Measurements from ENCODE around the gene RNPEPL1.

The RNPEPL1 gene

DNA sequence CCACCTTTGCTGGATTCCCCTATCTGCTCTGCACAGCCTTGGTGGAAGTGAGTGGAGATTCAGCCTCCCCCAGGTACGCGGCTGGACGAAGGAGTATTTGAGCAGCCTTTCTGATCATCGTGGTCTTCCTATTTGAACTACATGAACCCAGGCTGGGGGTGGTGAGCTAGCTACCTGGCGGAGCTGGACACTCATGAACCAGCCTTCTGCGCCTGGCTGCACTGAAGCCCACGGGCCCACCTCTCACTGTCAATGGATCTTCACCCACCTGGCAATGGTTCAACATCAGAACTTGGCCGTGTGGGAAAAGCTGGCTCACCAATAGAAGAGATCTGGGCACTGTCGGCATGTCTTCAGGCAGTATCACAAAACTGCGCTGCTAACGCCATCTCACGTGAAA is 45.9 kb upstream of the RNPEPL1 start:
- TF ChIP-seq, protein P1, sequence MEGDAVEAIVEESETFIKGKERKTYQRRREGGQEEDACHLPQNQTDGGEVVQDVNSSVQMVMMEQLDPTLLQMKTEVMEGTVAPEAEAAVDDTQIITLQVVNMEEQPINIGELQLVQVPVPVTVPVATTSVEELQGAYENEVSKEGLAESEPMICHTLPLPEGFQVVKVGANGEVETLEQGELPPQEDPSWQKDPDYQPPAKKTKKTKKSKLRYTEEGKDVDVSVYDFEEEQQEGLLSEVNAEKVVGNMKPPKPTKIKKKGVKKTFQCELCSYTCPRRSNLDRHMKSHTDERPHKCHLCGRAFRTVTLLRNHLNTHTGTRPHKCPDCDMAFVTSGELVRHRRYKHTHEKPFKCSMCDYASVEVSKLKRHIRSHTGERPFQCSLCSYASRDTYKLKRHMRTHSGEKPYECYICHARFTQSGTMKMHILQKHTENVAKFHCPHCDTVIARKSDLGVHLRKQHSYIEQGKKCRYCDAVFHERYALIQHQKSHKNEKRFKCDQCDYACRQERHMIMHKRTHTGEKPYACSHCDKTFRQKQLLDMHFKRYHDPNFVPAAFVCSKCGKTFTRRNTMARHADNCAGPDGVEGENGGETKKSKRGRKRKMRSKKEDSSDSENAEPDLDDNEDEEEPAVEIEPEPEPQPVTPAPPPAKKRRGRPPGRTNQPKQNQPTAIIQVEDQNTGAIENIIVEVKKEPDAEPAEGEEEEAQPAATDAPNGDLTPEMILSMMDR (IDR thresholded peaks at IDR 0.05; ENCODE audit: low read depth, low read length, missing control alignments) = no peak
- no peak for DNase-seq (ENCODE audit: extremely low read depth, low read depth)
- H3K4me3 ChIP-seq (replicated peaks; ENCODE audit: low read depth, low read length) = no peak overlapping the region

DNA sequence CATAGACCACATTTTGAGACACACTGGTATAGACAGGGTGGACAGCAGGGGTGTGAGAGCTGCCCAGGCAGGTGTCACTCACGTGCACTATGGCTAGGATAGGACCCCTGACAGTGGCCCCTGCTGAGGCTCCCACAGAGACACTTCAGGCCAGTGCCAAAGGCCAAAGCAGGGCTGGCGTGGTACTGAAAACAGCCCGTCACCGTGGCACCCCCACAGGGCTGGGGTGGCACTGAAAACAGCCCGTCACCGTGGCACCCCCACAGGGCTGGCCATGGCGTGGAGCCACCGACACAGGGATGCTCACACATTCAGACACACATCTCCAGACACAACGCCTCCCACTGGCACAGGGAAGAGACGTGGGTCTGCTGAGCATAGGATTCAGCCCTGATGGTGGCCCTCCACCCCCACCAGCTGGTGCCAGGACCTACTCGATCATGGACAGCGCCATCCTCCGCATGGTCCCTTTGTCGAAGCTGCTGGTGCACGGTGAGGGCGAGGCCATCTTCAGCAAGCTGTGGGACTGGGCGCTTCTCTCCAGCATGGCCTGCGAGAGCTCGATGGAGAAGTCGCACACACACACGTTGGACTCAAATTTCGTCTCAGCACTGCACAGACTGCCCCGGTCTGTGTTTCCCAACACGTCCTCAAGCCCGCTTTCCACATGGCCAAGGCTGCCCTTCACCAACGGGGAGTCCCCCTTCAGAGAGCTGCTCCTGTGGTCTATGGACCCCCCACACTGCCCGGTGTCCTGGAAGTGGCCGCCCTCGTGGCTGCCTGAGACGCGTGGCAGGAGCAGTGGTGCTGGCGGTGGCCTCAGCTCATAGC is 44.6 kb upstream of the RNPEPL1 start:
- no peak overlapping the region for H3K4me3 ChIP-seq (replicated peaks; ENCODE audit: low read depth, low read length)
- TF ChIP-seq, protein P1 (IDR thresholded peaks at IDR 0.05; ENCODE audit: low read depth, low read length, missing control alignments) = no peak
- no peak for DNase-seq (ENCODE audit: extremely low read depth, low read depth)

DNA sequence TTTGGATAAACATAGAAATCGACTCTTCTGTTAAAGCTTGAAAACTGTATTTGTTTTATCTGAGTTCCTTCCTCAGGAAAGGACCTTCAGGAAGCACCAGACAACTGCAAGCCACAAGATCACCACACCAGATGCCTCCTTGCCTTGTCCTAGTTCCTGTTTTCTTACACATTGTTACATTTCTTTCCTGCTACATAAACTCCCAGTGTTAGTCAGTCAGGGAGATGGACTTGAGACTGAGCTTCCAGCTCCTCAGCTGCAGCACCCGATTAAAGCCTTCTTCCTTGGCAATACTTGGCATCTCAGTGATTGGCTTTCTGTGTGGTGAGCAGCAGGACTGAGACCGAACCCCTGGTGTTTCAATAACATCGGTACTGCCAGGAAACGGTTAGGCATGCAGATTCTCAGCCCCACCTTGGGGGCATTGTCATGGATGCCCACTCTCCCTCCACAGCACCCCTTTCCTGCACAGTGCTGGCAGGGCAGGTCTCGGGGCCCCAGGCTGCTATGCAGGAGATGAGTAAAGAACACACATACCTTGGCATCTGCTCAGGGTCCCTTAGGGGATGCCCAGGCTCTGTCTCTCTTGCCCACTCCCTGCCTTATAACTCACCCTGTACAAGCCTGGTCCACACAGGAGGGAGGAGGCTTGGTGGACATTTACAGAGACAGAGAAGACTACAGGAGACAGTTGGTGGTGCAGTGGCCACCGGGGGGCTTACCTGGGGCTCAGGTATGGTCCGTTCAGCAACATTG is 43.1 kb upstream of the RNPEPL1 start:
- no peak for DNase-seq (ENCODE audit: extremely low read depth, low read depth)
- H3K4me3 ChIP-seq (replicated peaks; ENCODE audit: low read depth, low read length) = no peak overlapping the region
- TF ChIP-seq, protein P1 (IDR thresholded peaks at IDR 0.05; ENCODE audit: low read depth, low read length, missing control alignments) = no peak

DNA sequence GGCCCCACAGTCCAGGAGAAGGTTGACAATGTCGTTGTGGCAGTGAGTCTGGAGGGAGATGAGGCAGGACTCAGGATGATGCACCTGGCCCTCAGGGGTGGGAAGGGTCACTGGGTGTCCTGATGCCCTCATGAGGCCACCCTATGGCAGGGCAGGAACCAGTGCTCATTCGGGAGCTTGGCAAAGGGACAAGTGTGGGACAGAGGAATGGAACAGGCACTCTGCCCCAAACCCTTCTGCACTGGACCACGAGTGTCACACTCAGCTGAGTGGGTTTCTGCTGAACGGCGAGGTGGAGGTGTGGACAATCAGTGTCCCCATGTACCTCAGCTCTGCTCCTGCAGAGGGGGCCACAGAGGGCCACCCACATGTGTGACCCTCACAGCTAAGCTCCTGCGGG is 42.5 kb upstream of the RNPEPL1 start:
- no peak overlapping the region for H3K4me3 ChIP-seq (replicated peaks; ENCODE audit: low read depth, low read length)
- DNase-seq (ENCODE audit: extremely low read depth, low read depth) = no peak
- TF ChIP-seq, protein P1 (IDR thresholded peaks at IDR 0.05; ENCODE audit: low read depth, low read length, missing control alignments) = no peak

DNA sequence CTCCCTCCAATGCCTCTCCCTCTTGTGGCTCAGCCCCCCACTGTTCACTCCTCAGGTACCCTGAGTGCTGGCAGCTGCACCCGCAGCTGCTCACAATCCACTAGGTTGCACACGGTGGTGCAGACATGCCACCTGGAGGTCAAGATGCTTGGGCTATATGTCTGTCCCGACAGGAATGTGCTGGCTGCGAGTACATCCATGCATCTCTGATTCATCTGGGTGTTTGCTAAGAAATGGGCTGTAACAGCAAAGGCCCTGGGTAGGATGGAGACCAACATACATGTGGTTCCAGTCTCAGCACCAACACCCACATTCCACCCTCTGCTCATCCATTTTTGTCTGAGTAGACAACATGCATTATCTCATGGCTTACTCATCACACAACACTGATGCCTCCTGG is 41.8 kb upstream of the RNPEPL1 start:
- DNase-seq (ENCODE audit: extremely low read depth, low read depth) = no peak
- TF ChIP-seq, protein P1 (IDR thresholded peaks at IDR 0.05; ENCODE audit: low read depth, low read length, missing control alignments) = no peak

DNA sequence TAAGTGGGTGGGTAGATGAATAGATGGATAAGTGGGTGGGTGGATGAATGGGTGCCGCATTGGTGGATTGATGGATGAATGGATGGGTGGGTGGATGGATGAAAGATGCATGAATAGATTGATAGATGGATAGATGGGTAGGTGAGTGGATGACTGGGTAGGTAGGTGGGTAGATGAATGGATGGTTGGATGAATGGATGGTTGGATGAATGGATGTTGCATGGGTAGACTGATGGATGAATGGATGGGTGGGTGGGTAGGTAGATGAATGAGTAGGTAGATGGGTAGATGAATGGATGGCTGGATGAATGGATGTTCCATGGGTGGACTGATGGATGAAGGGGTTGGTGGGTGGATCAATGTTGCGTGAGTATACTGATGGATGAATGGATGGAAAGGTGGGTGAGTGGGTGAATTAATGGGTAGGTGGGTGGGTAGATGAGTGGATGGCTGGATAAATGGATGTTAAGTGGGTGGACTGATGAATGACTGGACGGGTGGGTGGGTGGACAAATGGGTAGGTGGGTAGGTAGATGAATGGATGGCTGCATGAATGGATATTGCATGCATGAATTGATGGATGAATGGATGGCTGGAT is 41.0 kb upstream of the RNPEPL1 start:
- no peak for DNase-seq (ENCODE audit: extremely low read depth, low read depth)
- TF ChIP-seq, protein P1 (IDR thresholded peaks at IDR 0.05; ENCODE audit: low read depth, low read length, missing control alignments) = no peak
- H3K4me3 ChIP-seq (replicated peaks; ENCODE audit: low read depth, low read length) = no peak overlapping the region

More for the DNA sequence above, 41.8 kb upstream of the RNPEPL1 start:
- H3K4me3 ChIP-seq (replicated peaks; ENCODE audit: low read depth, low read length) = no peak overlapping the region

Data from HFF-Myc (cell line).